Kidney (tissue), 14 donors: ENCODE results near the gene ACTBL2. TPM values are rescaled to one million over a fixed set of nuclear protein-coding genes. Genes with fewer than 3 reads are reported as not detected.

Source experiments
- DNase-seq, 5 donors: peaks; one replicate each; pipeline ENCODE4 v3.0.0-alpha.2; 2013 to 2020
- FAIRE-seq: peaks from 2 replicates; lab custom pipeline; 2012; peaks lifted over from hg19 to GRCh38; lab: Jason Lieb, UNC
- H3K27ac ChIP-seq, 2 donors: one replicate each; pipeline ENCODE4 v1.7.0; 2013; ENCODE audit warnings: low read depth in 2 of 2, low read length in 2 of 2, inconsistent platforms in 1 of 2
- H3K27me3 ChIP-seq: one replicate; pipeline ENCODE4 v1.7.1; 2013; ENCODE audit warnings: low read length, inconsistent platforms; ENCODE audit not compliant: control insufficient read depth, insufficient read depth
- H3K36me3 ChIP-seq, 3 donors: one replicate each; pipeline versions ENCODE4 v1.7.0 to v1.7.1; 2013; ENCODE audit warnings: low read length in 3 of 3, control low read depth in 1 of 3, inconsistent platforms in 1 of 3; ENCODE audit not compliant: insufficient read depth in 3 of 3, control insufficient read depth in 2 of 3
- H3K4me1 ChIP-seq, 3 donors: one replicate each; pipeline versions ENCODE4 v1.7.0 to v1.7.1; 2013; ENCODE audit warnings: low read length in 3 of 3, inconsistent platforms in 1 of 3, low read depth in 1 of 3; ENCODE audit not compliant: control insufficient read depth in 2 of 3, insufficient read depth in 2 of 3
- H3K4me3 ChIP-seq, 3 donors: one replicate each; pipeline versions ENCODE4 v1.7.0 to v1.8.1; 2013; ENCODE audit warnings: low read length in 3 of 3, control low read depth in 1 of 3, inconsistent platforms in 1 of 3
- H3K9ac ChIP-seq, 3 donors: one replicate each; pipeline versions ENCODE4 v1.7.0 to v1.7.1; 2013; ENCODE audit warnings: low read length in 3 of 3, control low read depth in 1 of 3, inconsistent platforms in 1 of 3
- H3K9me3 ChIP-seq, 3 donors: one replicate each; pipeline versions ENCODE4 v1.7.0 to v1.7.1; 2013; ENCODE audit warnings: low read length in 3 of 3, control low read depth in 1 of 3, inconsistent platforms in 1 of 3; ENCODE audit not compliant: control insufficient read depth in 2 of 3, insufficient read depth in 1 of 3
- CTCF ChIP-seq: IDR thresholded peaks from 3 replicates; pipeline ENCODE4 v1.5.1; 2012; ENCODE audit warnings: mild to moderate bottlenecking, moderate library complexity, borderline replicate concordance; ENCODE audit not compliant: insufficient read depth; ENCODE audit errors: extremely low read depth
- intact Hi-C: fragments of 100-400 bp; cut with DNase I; formaldehyde crosslinking; loops from one replicate; pipeline ENCODE4 v1.11.1; 2022
- polyA plus RNA-seq: library from polyadenylated mRNA; stranded (reverse); fragments of 350-450 nt; fragmentation: Illumina TruSeq; extraction: RNeasy Lipid Tissue Mini Kit (QIAGEN cat#74804); gene quantifications from one replicate; pipeline ENCODE4 v1.2.3, GENCODE V29; 2014; ENCODE audit warnings: low read depth, low replicate concordance; ENCODE audit not compliant: insufficient read depth
- total RNA-seq: library from RNA; stranded (reverse); fragmentation: NEBNext Ultra II Directional; extraction: Animal tissue kit (Norgen Biotek cat#: 25700); gene quantifications from one replicate; pipeline ENCODE4 v1.2.1, GENCODE V29; 2021
- donor health status: control.
- donor health status: control.
- donor health status: control.
- donor health status: control.
- donor health status: control.
- donor health status: DM: yes; HTN: yes; CAD: no.
- donor health status: Normal renal cell carcinoma (clear cell type).

The ACTBL2 gene
- total and polyA plus RNA-seq, 2 donors from 2014 or later = 0.13 TPM; not detected in 1

DNA sequence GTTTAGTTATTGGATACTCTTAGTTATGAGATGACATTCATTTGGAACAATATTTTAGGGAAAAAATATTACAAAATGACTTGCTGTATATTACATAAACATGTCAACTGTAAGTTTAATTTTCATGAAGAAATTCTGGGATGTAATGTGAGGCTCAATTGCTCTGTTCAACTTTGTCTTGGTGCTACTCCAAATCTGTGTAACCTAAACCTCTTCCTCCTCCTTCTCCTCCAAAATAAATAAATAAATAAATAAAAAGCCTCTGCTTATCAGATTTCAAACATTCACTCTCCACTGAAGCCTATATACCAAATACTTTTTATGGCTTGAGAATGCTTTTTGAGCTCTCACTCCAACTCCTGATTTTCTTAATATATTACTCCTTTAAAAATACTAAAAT is 27.7 kb downstream of the ACTBL2 start:
- no peak for TF ChIP-seq CTCF
- Histone ChIP-seq H3K36me3 (no peaks in the 10 kb centered on the region), H3K4me3 (no peak overlapping the region), H3K9ac (no peak overlapping the region), H3K27me3 (no peaks in the 10 kb centered on the region), H3K4me1 (peaks cover 0 to 5% (median 2%) of the 10 kb centered on the region in 3 donors), H3K9me3 (no peaks in the 10 kb centered on the region), H3K27ac (no peak overlapping the region)
- intact Hi-C loops = no loop called here
- DNase-seq (peak in 1 of 5 donors; percentile 54), FAIRE-seq (no peak)

DNA sequence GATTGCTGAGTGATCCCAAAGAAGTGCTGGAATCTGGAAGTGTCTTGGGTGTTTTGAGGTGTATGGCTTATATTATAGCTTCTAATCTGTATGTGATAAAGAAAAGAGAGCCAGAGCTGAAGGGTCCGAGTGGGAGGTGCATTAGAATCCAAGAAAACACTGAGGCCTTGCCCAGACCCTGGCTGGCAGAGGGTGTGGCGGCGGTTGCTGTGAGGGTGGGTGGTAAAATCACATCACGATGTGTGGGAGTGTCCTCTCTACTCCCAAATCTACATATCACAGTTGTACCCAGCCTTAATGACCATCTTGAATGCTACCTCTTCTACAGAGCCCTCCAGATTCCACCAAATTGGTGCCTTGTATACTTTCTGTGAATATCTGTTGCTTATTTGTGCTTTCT is 28.9 kb downstream of the ACTBL2 start:
- no peak overlapping the region for H3K9ac ChIP-seq
- no peaks in the 10 kb centered on the region for H3K27me3 ChIP-seq
- H3K27ac ChIP-seq = no peak overlapping the region
- no peaks in the 10 kb centered on the region for H3K36me3 ChIP-seq
- TF ChIP-seq CTCF = no peak
- no peaks in the 10 kb centered on the region for H3K9me3 ChIP-seq
- H3K4me3 ChIP-seq = no peak overlapping the region
- intact Hi-C loops = no loop called here
- H3K4me1 ChIP-seq = peaks cover 0 to 5% (median 2%) of the 10 kb centered on the region in 3 donors
- no peak for FAIRE-seq
- no peak for DNase-seq

DNA sequence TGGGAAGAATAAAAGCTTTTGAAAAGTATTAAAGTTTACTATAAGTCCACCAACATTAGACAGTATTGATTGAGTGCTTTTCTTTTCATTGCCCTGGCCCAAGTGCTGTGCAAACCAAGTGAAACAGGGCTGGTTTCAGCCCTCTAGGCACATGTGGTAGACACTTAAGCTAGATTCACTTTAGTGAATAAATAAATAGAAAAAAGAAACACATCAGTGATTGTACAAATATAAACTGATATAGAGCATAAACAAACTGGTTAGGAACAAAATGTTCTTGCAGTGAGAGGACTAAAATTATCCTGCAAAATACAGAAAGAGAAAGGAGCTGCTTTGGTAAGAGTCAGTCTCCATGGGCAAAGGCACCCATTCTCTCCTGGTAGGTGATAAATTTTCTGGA is 29.7 kb downstream of the ACTBL2 start:
- H3K9ac ChIP-seq = no peak overlapping the region
- H3K4me3 ChIP-seq = no peak overlapping the region
- no peak for FAIRE-seq

More for the DNA sequence above, 29.7 kb downstream of the ACTBL2 start:
- H3K36me3 ChIP-seq = no peaks in the 10 kb centered on the region
- intact Hi-C loops = no loop called here
- no peaks in the 10 kb centered on the region for H3K9me3 ChIP-seq
- peak overlapping the region in 1 of 2 donors; percentile 35 for H3K27ac ChIP-seq
- peaks cover 0 to 5% (median 2%) of the 10 kb centered on the region in 3 donors for H3K4me1 ChIP-seq
- no peaks in the 10 kb centered on the region for H3K27me3 ChIP-seq
- TF ChIP-seq CTCF = no peak
- no peak for DNase-seq
